WTC11 (cell line): Measurements from ENCODE around the gene VPS39.

Experiments used
- ATF2 ChIP-seq: sonication (generic); formaldehyde crosslinking; IDR thresholded peaks from 2 replicates; pipeline ENCODE4 v1.8.1; 2022; ENCODE audit warnings: low read depth, missing genetic modification reagents, borderline replicate concordance
- NFATC4 ChIP-seq: fragments of 250-450 bp; sonication (Bioruptor Pico); IDR thresholded peaks from 2 replicates; pipeline ENCODE4 v1.9.0; 2021; ENCODE audit warnings: mild to moderate bottlenecking
- NR1H2 ChIP-seq: sonication (generic); formaldehyde crosslinking; IDR thresholded peaks from 2 replicates; pipeline ENCODE4 v1.9.0; 2021; ENCODE audit warnings: mild to moderate bottlenecking, moderate library complexity, missing genetic modification reagents
- RELA ChIP-seq: sonication (generic); formaldehyde crosslinking; IDR thresholded peaks from 2 replicates; pipeline ENCODE4 v1.8.1; 2022; ENCODE audit warnings: missing genetic modification reagents, mild to moderate bottlenecking, borderline replicate concordance
- ZNF121 ChIP-seq: sonication (generic); formaldehyde crosslinking; IDR thresholded peaks from 2 replicates; pipeline ENCODE4 v1.8.0; 2023; ENCODE audit warnings: missing genetic modification reagents
- ZNF232 ChIP-seq: sonication (generic); formaldehyde crosslinking; IDR thresholded peaks from 2 replicates; pipeline ENCODE4 v1.8.0; 2022; ENCODE audit warnings: mild to moderate bottlenecking, missing genetic modification reagents
- TF ChIP-seq, protein P1 (sequence below): fragments of 200-600 bp; IDR thresholded peaks from 2 replicates; pipeline ENCODE4 v1.8.0; 2022; ENCODE audit warnings: antibody characterized with exemption
- TF ChIP-seq, protein P2 (sequence below): sonication (generic); formaldehyde crosslinking; IDR thresholded peaks from 2 replicates; pipeline ENCODE4 v1.8.1; 2023; ENCODE audit warnings: mild to moderate bottlenecking, missing genetic modification reagents, moderate library complexity
- TF ChIP-seq, protein P3 (sequence below): sonication (generic); formaldehyde crosslinking; IDR thresholded peaks from 2 replicates; pipeline ENCODE4 v1.8.0; 2022; ENCODE audit warnings: mild to moderate bottlenecking, missing genetic modification reagents
- TF ChIP-seq, protein P4 (sequence below): sonication (generic); formaldehyde crosslinking; conservative IDR thresholded peaks from 2 replicates; pipeline ENCODE4 v1.8.1; 2023; ENCODE audit warnings: mild to moderate bottlenecking, low read depth, missing genetic modification reagents, moderate library complexity

GRCh38 chr15:42214600-42214999, 6.5 kb upstream of the VPS39 start:
- TF ChIP-seq, protein P1, sequence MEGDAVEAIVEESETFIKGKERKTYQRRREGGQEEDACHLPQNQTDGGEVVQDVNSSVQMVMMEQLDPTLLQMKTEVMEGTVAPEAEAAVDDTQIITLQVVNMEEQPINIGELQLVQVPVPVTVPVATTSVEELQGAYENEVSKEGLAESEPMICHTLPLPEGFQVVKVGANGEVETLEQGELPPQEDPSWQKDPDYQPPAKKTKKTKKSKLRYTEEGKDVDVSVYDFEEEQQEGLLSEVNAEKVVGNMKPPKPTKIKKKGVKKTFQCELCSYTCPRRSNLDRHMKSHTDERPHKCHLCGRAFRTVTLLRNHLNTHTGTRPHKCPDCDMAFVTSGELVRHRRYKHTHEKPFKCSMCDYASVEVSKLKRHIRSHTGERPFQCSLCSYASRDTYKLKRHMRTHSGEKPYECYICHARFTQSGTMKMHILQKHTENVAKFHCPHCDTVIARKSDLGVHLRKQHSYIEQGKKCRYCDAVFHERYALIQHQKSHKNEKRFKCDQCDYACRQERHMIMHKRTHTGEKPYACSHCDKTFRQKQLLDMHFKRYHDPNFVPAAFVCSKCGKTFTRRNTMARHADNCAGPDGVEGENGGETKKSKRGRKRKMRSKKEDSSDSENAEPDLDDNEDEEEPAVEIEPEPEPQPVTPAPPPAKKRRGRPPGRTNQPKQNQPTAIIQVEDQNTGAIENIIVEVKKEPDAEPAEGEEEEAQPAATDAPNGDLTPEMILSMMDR: no peak
- TF ChIP-seq NR1H2 (CRISPR knock-in tag) (no peak), ATF2 (no peak), ZNF232 (CRISPR knock-in tag) (no peak), RELA (CRISPR knock-in tag) (no peak), ZNF121 (no peak), NFATC4 (CRISPR knock-in tag) (no peak)
- TF ChIP-seq, protein P2, sequence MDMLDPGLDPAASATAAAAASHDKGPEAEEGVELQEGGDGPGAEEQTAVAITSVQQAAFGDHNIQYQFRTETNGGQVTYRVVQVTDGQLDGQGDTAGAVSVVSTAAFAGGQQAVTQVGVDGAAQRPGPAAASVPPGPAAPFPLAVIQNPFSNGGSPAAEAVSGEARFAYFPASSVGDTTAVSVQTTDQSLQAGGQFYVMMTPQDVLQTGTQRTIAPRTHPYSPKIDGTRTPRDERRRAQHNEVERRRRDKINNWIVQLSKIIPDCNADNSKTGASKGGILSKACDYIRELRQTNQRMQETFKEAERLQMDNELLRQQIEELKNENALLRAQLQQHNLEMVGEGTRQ (CRISPR knock-in tag): no peak
- TF ChIP-seq, protein P3, sequence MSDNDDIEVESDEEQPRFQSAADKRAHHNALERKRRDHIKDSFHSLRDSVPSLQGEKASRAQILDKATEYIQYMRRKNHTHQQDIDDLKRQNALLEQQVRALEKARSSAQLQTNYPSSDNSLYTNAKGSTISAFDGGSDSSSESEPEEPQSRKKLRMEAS (CRISPR knock-in tag): no peak
- TF ChIP-seq, protein P4, sequence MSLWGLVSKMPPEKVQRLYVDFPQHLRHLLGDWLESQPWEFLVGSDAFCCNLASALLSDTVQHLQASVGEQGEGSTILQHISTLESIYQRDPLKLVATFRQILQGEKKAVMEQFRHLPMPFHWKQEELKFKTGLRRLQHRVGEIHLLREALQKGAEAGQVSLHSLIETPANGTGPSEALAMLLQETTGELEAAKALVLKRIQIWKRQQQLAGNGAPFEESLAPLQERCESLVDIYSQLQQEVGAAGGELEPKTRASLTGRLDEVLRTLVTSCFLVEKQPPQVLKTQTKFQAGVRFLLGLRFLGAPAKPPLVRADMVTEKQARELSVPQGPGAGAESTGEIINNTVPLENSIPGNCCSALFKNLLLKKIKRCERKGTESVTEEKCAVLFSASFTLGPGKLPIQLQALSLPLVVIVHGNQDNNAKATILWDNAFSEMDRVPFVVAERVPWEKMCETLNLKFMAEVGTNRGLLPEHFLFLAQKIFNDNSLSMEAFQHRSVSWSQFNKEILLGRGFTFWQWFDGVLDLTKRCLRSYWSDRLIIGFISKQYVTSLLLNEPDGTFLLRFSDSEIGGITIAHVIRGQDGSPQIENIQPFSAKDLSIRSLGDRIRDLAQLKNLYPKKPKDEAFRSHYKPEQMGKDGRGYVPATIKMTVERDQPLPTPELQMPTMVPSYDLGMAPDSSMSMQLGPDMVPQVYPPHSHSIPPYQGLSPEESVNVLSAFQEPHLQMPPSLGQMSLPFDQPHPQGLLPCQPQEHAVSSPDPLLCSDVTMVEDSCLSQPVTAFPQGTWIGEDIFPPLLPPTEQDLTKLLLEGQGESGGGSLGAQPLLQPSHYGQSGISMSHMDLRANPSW: no peak
